Ovary (tissue), 9 donors: ENCODE results near the gene FADS1. TPM values are rescaled to one million over a fixed set of nuclear protein-coding genes. Genes with fewer than 3 reads are reported as not detected.

Experiments
- DNase-seq, 5 donors: peaks; one replicate each; pipeline ENCODE4 v3.0.0-alpha.2; 2019 to 2020
- H3K27ac ChIP-seq, 2 donors: fragments of 200-600 bp; one replicate each; pipeline versions ENCODE4 v1.5.1 to v1.8.0; 2019 to 2022
- H3K27me3 ChIP-seq: fragments of 200-600 bp; one replicate; pipeline ENCODE4 v1.8.0; 2022
- H3K36me3 ChIP-seq: fragments of 200-600 bp; sonication (generic); one replicate; pipeline ENCODE4 v1.5.1; 2019
- H3K4me1 ChIP-seq: one replicate; pipeline ENCODE4 v1.8.1; 2013; ENCODE audit warnings: mild to moderate bottlenecking, moderate library complexity; ENCODE audit not compliant: insufficient read depth
- H3K4me3 ChIP-seq: fragments of 200-600 bp; sonication (generic); one replicate; pipeline ENCODE4 v1.5.1; 2017
- H3K9me3 ChIP-seq, 2 donors: fragments of 200-600 bp in 1 of 2; sonication (generic) in 1 of 2; one replicate each; pipeline versions ENCODE4 v1.5.1 to v1.8.1; 2013 to 2019; ENCODE audit warnings: mild to moderate bottlenecking in 1 of 2, moderate library complexity in 1 of 2
- CTCF ChIP-seq, 3 donors: fragments of 450-650 bp in 2 of 3; fragments of 200-600 bp in 1 of 3; IDR thresholded peaks; one replicate each; pipeline versions ENCODE4 v1.5.1 to v1.8.0; 2016 to 2022; ENCODE audit warnings: antibody characterized with exemption in 3 of 3, mild to moderate bottlenecking in 1 of 3
- EP300 ChIP-seq: sonication (generic); formaldehyde crosslinking; IDR thresholded peaks from one replicate; pipeline ENCODE4 v1.6.1; 2017; ENCODE audit warnings: antibody characterized with exemption
- POLR2A ChIP-seq: fragments of 450-650 bp; IDR thresholded peaks from one replicate; pipeline ENCODE4 v1.6.1; 2017; ENCODE audit warnings: antibody characterized with exemption, mild to moderate bottlenecking, moderate library complexity
- WGBS, 3 donors: extraction: QIAGEN DNeasy Blood & Tissue Kit in 1 of 3; methylation state at CpG; one replicate each; pipeline versions ENCODE4 v1.1.5 to v1.1.7; 2013 to 2017; 5-methylcytosine and 5-hydroxymethylcytosine counted together
- intact Hi-C, 4 donors: fragments of 100-400 bp; cut with DNase I; formaldehyde crosslinking; loops; one replicate each; pipeline versions ENCODE4 v1.11.0 to v1.15.1; 2022 to 2023
- polyA plus RNA-seq, 2 donors: library from polyadenylated mRNA; stranded (reverse); fragments of 200-250 nt in 1 of 2; fragments of 350-450 nt in 1 of 2; fragmentation: Illumina TruSeq in 1 of 2; extraction: RNeasy Lipid Tissue Mini Kit (QIAGEN cat#74804) in 1 of 2; gene quantifications; one replicate each; pipeline ENCODE4 v1.2.3, GENCODE V29; 2013 to 2014
- total RNA-seq, 7 donors: library from RNA; depleted of rRNA in 2 of 7; stranded (reverse); fragments of >200 nt in 2 of 7; fragmentation: NEBNext Ultra II Directional in 3 of 7; extraction: Animal tissue kit (Norgen Biotek cat#: 25700) in 3 of 7; gene quantifications; one replicate each; pipeline versions ENCODE4 v1.1.0 to v1.2.4, GENCODE V29; 2016 to 2023
- donor health status: DM: no; HTN: no; CAD: no; lungs with moderate emphysema.
- donor health status: DM: no; HTN: no; CAD: no.
- donor health status: Bipolar disorder and iron deficiency.
- donor health status: DM: yes; HTN: yes; CAD: no.
- donor health status: DM: no; HTN: no; CAD: no.
- donor health status: DM: yes; HTN: yes; CAD: no.

FADS1 gene
- total and polyA plus RNA-seq, 9 donors = 16.2 to 242 (median 45.3) TPM

- DNase-seq = no peak
- Histone ChIP-seq H3K4me3 (no peak overlapping the region), H3K4me1 (no peaks in the 10 kb centered on the region), H3K36me3 (no peaks in the 10 kb centered on the region), H3K27ac (no peak overlapping the region), H3K27me3 (no peaks in the 10 kb centered on the region), H3K9me3 (no peaks in the 10 kb centered on the region)
- intact Hi-C loops = no loop called here
- 85 to 91% (median 90%) methylated on average over 10 to 12 of the region's 12 CpGs for WGBS, 3 donors
- TF ChIP-seq CTCF (IDR thresholded peaks at IDR 0.05) (no peak), POLR2A (no peak), EP300 (no peak)
Measured at GRCh38 chr11:61855939-61856680, 39.3 kb upstream of the FADS1 start.

- WGBS, 3 donors = 86 to 88% (median 87%) methylated on average over 14 of the region's 14 CpGs
- Histone ChIP-seq H3K27me3 (no peaks in the 10 kb centered on the region), H3K4me1 (no peaks in the 10 kb centered on the region), H3K36me3 (no peaks in the 10 kb centered on the region), H3K27ac (no peak overlapping the region), H3K4me3 (no peak overlapping the region), H3K9me3 (no peaks in the 10 kb centered on the region)
- intact Hi-C loops = no loop called here
- DNase-seq = no peak
- no peak for TF ChIP-seq EP300
- no peak for TF ChIP-seq POLR2A
- no peak for TF ChIP-seq CTCF (IDR thresholded peaks at IDR 0.05)
Measured at GRCh38 chr11:61854966-61855714, 38.3 kb upstream of the FADS1 start.

- DNase-seq = no peak
- Histone ChIP-seq H3K36me3 (no peaks in the 10 kb centered on the region), H3K27me3 (no peaks in the 10 kb centered on the region), H3K9me3 (no peaks in the 10 kb centered on the region), H3K4me3 (no peak overlapping the region), H3K4me1 (no peaks in the 10 kb centered on the region), H3K27ac (no peak overlapping the region)
- WGBS, 3 donors = 91% methylated on average over 17 of the region's 17 CpGs
- TF ChIP-seq EP300 = no peak
- no peak for TF ChIP-seq CTCF (IDR thresholded peaks at IDR 0.05)
- TF ChIP-seq POLR2A = no peak
- intact Hi-C loops = no loop called here
Measured at GRCh38 chr11:61854206-61854895, 37.5 kb upstream of the FADS1 start.

- no peak for DNase-seq
- Histone ChIP-seq H3K4me1 (no peaks in the 10 kb centered on the region), H3K27ac (no peak overlapping the region), H3K36me3 (no peaks in the 10 kb centered on the region), H3K9me3 (no peaks in the 10 kb centered on the region), H3K4me3 (no peak overlapping the region), H3K27me3 (no peaks in the 10 kb centered on the region)
- intact Hi-C loops = no loop called here
- 68 to 82% (median 71%) methylated on average over 13 of the region's 13 CpGs for WGBS, 3 donors
- TF ChIP-seq CTCF (IDR thresholded peaks at IDR 0.05) (no peak), EP300 (no peak), POLR2A (no peak)
Measured at GRCh38 chr11:61853698-61854169, 36.9 kb upstream of the FADS1 start.
